K562 (cell line): ENCODE data around the gene COX20. TPM values are rescaled to one million over a fixed set of nuclear protein-coding genes. Genes with fewer than 3 reads are reported as not detected.

Source experiments
- ATAC-seq: fragments of 200-7000 bp; cut with Tn5 transposase; 3 replicates; pipeline ENCODE4 v1.9.1; 2020; ENCODE audit warnings: moderate library complexity
- BruUV-seq: library from RNA; stranded (reverse); fragments of 400-500 nt; replicated peaks from 2 replicates; lab custom pipeline; 2021; lab: Mats Ljungman, UMichigan
- CTCF ChIA-PET: fragments of 300-600 bp; formaldehyde crosslinking; extraction: SDS; loops from one replicate; lab custom pipeline; 2021; ENCODE audit warnings: low intra/inter-chr PET ratio; lab: Yijun Ruan, JAX
- POLR2A ChIA-PET: fragments of 300-600, 350-650 bp; sonication (Branson Sonifier 250); formaldehyde crosslinking; extraction: SDS; loops from one replicate; lab custom pipeline; 2021; ENCODE audit warnings: antibody characterized with exemption, inconsistent platforms; lab: Yijun Ruan, JAX
- DNase-seq, 4 experiments: peaks; one replicate each; pipeline versions ENCODE4 v3.0.0 to v3.0.0-alpha.2; 2011 to 2018; ENCODE audit warnings: low spot score in 3 of 4, mixed read lengths in 3 of 4; ENCODE audit errors: extremely low read depth in 1 of 4
- FAIRE-seq: peaks from 2 replicates; lab custom pipeline; 2011; peaks lifted over from hg19 to GRCh38; lab: Jason Lieb, UNC
- H2AFZ ChIP-seq: 2 replicates; pipeline ENCODE4 v1.6.0; 2011; ENCODE audit warnings: low read depth, low read length, control low read depth, inconsistent platforms
- H3K27ac ChIP-seq: fragments of 200-600 bp; 3 replicates; pipeline ENCODE4 v1.8.0; 2011; ENCODE audit warnings: low read depth, mild to moderate bottlenecking, control low read depth, inconsistent platforms, low read length, moderate library complexity, mixed read lengths; ENCODE audit errors: extremely low read depth
- H3K27me3 ChIP-seq, 2 experiments: fragments of 300-600 bp in 1 of 2; 2 replicates in 1 of 2; 3 replicates in 1 of 2; pipeline versions ENCODE4 v1.6.0 to v1.8.0; 2011; ENCODE audit warnings: inconsistent platforms in 2 of 2, low read length in 2 of 2, mild to moderate bottlenecking in 1 of 2, mixed read lengths in 1 of 2, moderate library complexity in 1 of 2; ENCODE audit not compliant: control insufficient read depth in 2 of 2, insufficient read depth in 2 of 2
- H3K36me3 ChIP-seq: fragments of 300-600 bp; 3 replicates; pipeline ENCODE4 v1.8.0; 2011; ENCODE audit warnings: mild to moderate bottlenecking, low read length, inconsistent platforms; ENCODE audit not compliant: control insufficient read depth, insufficient read depth
- H3K4me1 ChIP-seq, 2 experiments: fragments of 200-600 bp in 1 of 2; replicated peaks in 1 of 2; 2 replicates in 1 of 2; 3 replicates in 1 of 2; pipeline versions ENCODE4 v1.5.1 to v1.8.0; 2011; ENCODE audit warnings: inconsistent platforms in 2 of 2, low read length in 2 of 2, mild to moderate bottlenecking in 1 of 2, mixed read lengths in 1 of 2, moderate library complexity in 1 of 2; ENCODE audit not compliant: control insufficient read depth in 2 of 2, insufficient read depth in 2 of 2
- H3K4me2 ChIP-seq: 2 replicates; pipeline ENCODE4 v1.6.1; 2011; ENCODE audit warnings: low read length, control low read depth, inconsistent platforms, mixed read lengths; ENCODE audit not compliant: insufficient read depth
- H3K4me3 ChIP-seq: fragments of 200-600 bp; sonication (generic), shearing (Covaris generic); 2 replicates; pipeline ENCODE4 v1.5.1; 2016; ENCODE audit warnings: control low read depth, inconsistent platforms
- H3K79me2 ChIP-seq: fragments of 200-600 bp; 3 replicates; pipeline ENCODE4 v1.8.0; 2011; ENCODE audit warnings: low read length, inconsistent platforms; ENCODE audit not compliant: control insufficient read depth, insufficient read depth
- H3K9ac ChIP-seq, 2 experiments: 2 replicates each; pipeline versions ENCODE4 v1.6.0 to v1.6.1; 2011; ENCODE audit warnings: low read depth in 2 of 2, low read length in 2 of 2, control low read depth in 1 of 2, inconsistent platforms in 1 of 2, mild to moderate bottlenecking in 1 of 2, mixed read lengths in 1 of 2; ENCODE audit not compliant: insufficient read depth in 1 of 2
- H3K9me1 ChIP-seq: one replicate; pipeline ENCODE4 v1.6.0; 2011; ENCODE audit warnings: inconsistent platforms, mild to moderate bottlenecking, low read length, moderate library complexity; ENCODE audit not compliant: control insufficient read depth, insufficient read depth
- H3K9me3 ChIP-seq: replicated peaks from 2 replicates; pipeline ENCODE4 v1.5.1; 2011; ENCODE audit warnings: low read depth, low read length, inconsistent platforms; ENCODE audit not compliant: control insufficient read depth, insufficient read depth
- H4K20me1 ChIP-seq: replicated peaks from 2 replicates; pipeline ENCODE4 v1.6.1; 2011; ENCODE audit warnings: low read length, inconsistent platforms, mixed read lengths; ENCODE audit not compliant: control insufficient read depth, insufficient read depth
- CHAMP1 ChIP-seq: fragments of 450-650 bp; IDR thresholded peaks from 2 replicates; pipeline ENCODE4 v1.6.1; 2016; ENCODE audit warnings: mild to moderate bottlenecking
- REST ChIP-seq, 2 experiments: fragments of 450-650 bp; formaldehyde crosslinking in 1 of 2; IDR thresholded peaks; 2 replicates each; pipeline versions ENCODE4 v1.4.0 to v1.6.1; 2014 to 2020; ENCODE audit warnings: mild to moderate bottlenecking in 2 of 2, borderline replicate concordance in 1 of 2, low read depth in 1 of 2
- TFAM ChIP-seq: fragments of 250-450 bp; sonication (Bioruptor Pico); conservative IDR thresholded peaks from 2 replicates; pipeline ENCODE4 v1.5.0; 2021; ENCODE audit warnings: mild to moderate bottlenecking, moderate library complexity
- ZBTB5 ChIP-seq: fragments of 450-650 bp; IDR thresholded peaks from 2 replicates; pipeline ENCODE4 v1.6.1; 2017; ENCODE audit warnings: antibody characterized with exemption
- whole genome bisulfite sequencing: fragments of 100-300 bp; shearing (Covaris generic); methylation state at CpG from one replicate; pipeline ENCODE4 v1.1.6; 2016; ENCODE audit warnings: low coverage, mixed read lengths; ENCODE audit not compliant: insufficient coverage; ENCODE audit errors: missing lambda C conversion rate; 5-methylcytosine and 5-hydroxymethylcytosine counted together
- in situ Hi-C: fragments of 300-500 bp; cut with MboI; formaldehyde crosslinking; loops from 4 replicates; pipeline ENCODE4 v1.15.0; 2018; ENCODE audit warnings: inconsistent platforms, mixed read lengths
- intact Hi-C: fragments of 100-400 bp; cut with micrococcal nuclease; formaldehyde crosslinking; loops from 2 replicates; pipeline ENCODE4 v1.14.2; 2022
- polyA plus RNA-seq, 8 experiments: library from polyadenylated mRNA; depleted of rRNA in 4 of 8; stranded (reverse) in 5 of 8; unstranded in 3 of 8; fragments of >200 nt; fragmentation: Nextera tagmentation in 2 of 8; fragmentation: Illumina TruSeq in 1 of 8; extraction: Ambion mirVana in 2 of 8; extraction: Trizol in 1 of 8; gene quantifications; 2 replicates each; pipeline versions ENCODE4 v1.2.1 to v1.2.3, GENCODE V29; 2011 to 2014; ENCODE audit warnings: inconsistent platforms in 1 of 8, missing spikeins in 1 of 8
- total RNA-seq, 7 experiments: library from RNA; depleted of rRNA in 6 of 7; stranded (reverse); fragments of >200 nt in 6 of 7; fragmentation: Illumina TruSeq in 2 of 7; extraction: Trizol in 2 of 7; gene quantifications; 2 replicates each; pipeline versions ENCODE4 v1.2.1 to v1.2.3, GENCODE V29; 2011 to 2021; ENCODE audit warnings: low replicate concordance in 1 of 7

Gene COX20
- total and polyA plus RNA-seq, 9 of the 15 experiments (the other 6 are each of a cell fraction or from before 2014, with no cell fraction given), result 41.5 to 192 (median 84.3) TPM

- Histone ChIP-seq H3K79me2 (no peaks in the 10 kb centered on the region), H3K27me3 (no peaks in the 10 kb centered on the region), H3K9me3 (no peaks in the 10 kb centered on the region), H3K36me3 (no peaks in the 10 kb centered on the region), H3K27ac (no peak overlapping the region), H3K9me1 (no peaks in the 10 kb centered on the region), H4K20me1 (no peaks in the 10 kb centered on the region), H3K9ac (no peak overlapping the region), H2AFZ (no peak overlapping the region), H3K4me3 (no peak overlapping the region), H3K4me2 (no peak overlapping the region), H3K4me1 (no peaks in the 10 kb centered on the region)
- POLR2A ChIA-PET, result interaction anchor here (0.6 to 1.0 kb wide), 4 partner anchors 9 to 141 kb away, joined by 3 read pairs; no protein-coding TSS in a partner anchor
- ATAC-seq (no peak), FAIRE-seq (no peak), DNase-seq (no peak)
- intact Hi-C loops (no loop called here), in situ Hi-C loops (no loop called here)
- BruUV-seq, result no TSS peak
- 58% methylated on average over 4 of the region's 4 CpGs for WGBS
- CTCF ChIA-PET, result no interaction called here
- TF ChIP-seq ZBTB5 (no peak), REST (IDR thresholded peaks at IDR 0.05; ENCODE audit: borderline replicate concordance) (no peak), REST (CRISPR knock-in tag; IDR thresholded peaks at IDR 0.05; ENCODE audit: low read depth) (no peak), TFAM (CRISPR knock-in tag) (no peak), CHAMP1 (no peak)
Measured at GRCh38 chr1:244887281-244887680, 51.8 kb downstream of the COX20 start.
